AG10803 (cell line): ENCODE results near the gene RIMBP2.

ENCODE experiments used
- DNase-seq: peaks from one replicate; pipeline ENCODE4 v3.0.0; 2010; ENCODE audit warnings: low read depth
- H3K4me3 ChIP-seq: 2 replicates; pipeline ENCODE4 v1.5.1; 2011; ENCODE audit warnings: mild to moderate bottlenecking, low read length, control low read depth
- TF ChIP-seq, protein P1 (sequence below): conservative IDR thresholded peaks from 2 replicates; pipeline ENCODE4 v1.5.1; 2011; ENCODE audit warnings: mild to moderate bottlenecking, low read length, control low read depth, inconsistent platforms

RIMBP2 gene

DNA sequence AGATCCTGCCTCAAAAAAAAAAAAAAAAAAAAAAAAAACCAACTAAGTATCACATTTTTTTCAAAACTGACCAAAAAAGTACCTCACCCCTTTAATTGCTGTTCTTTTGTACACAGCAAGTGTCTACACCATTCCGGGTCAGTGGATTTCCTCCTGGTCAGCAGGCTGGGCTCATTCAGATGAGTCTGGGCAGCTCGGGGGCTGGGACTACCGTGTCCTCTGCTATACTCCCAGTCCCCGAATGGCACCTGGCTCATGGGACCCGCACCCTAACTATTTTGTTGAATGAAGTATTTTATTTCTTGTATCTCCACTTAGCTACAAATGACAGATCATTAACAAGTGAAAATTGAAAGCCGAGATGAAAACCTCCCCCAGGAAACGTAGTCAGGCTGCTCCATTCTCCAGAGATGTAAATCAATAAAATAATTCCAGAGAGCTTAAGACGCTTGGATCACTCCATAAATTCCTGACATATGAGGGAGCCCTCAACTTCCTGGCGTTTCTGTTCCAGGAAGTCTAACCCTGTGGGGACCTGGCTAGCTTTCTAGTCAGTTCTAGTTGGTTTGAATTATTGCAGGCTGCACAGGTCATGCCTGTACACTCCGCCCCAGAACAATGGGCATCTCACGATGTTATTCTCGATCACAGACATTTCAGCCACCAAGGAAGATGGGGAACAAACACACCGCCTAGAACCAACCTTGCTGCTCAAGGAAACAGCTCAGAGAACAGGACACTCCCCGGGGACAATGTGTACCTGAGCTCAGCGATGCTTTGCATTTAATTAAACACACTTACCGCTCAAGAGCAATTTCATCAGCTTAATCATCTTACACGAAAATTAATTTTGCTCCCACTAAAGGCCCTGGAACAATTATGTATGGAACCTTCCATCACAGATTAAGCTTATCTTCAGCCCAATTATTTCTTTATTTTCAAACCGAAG lies 76.3 kb downstream of the RIMBP2 start:
- no peak overlapping the region for H3K4me3 ChIP-seq
- TF ChIP-seq, protein P1, sequence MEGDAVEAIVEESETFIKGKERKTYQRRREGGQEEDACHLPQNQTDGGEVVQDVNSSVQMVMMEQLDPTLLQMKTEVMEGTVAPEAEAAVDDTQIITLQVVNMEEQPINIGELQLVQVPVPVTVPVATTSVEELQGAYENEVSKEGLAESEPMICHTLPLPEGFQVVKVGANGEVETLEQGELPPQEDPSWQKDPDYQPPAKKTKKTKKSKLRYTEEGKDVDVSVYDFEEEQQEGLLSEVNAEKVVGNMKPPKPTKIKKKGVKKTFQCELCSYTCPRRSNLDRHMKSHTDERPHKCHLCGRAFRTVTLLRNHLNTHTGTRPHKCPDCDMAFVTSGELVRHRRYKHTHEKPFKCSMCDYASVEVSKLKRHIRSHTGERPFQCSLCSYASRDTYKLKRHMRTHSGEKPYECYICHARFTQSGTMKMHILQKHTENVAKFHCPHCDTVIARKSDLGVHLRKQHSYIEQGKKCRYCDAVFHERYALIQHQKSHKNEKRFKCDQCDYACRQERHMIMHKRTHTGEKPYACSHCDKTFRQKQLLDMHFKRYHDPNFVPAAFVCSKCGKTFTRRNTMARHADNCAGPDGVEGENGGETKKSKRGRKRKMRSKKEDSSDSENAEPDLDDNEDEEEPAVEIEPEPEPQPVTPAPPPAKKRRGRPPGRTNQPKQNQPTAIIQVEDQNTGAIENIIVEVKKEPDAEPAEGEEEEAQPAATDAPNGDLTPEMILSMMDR, result no peak
- DNase-seq, result no peak

DNA sequence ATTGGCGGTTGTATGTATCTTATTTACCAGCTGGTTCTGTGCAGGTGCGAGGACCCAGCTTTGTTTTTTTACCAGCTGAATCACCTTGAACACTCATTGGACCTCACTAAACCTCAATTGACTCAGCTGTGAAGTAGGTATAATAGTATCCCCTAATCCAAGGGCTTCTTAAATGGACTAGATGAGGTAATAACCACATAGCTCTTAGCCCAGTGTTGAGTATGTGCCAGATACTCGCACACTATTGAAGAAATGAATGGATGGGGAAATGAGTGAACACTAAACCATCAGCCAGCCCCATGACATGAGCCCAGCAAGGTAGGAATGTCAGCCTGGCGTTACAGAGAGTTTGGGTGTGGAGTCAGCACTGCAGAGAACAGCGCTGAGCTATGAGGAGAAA lies 79.7 kb downstream of the RIMBP2 start:
- TF ChIP-seq, protein P1, result no peak
- H3K4me3 ChIP-seq, result no peak overlapping the region
- DNase-seq, result no peak

DNA sequence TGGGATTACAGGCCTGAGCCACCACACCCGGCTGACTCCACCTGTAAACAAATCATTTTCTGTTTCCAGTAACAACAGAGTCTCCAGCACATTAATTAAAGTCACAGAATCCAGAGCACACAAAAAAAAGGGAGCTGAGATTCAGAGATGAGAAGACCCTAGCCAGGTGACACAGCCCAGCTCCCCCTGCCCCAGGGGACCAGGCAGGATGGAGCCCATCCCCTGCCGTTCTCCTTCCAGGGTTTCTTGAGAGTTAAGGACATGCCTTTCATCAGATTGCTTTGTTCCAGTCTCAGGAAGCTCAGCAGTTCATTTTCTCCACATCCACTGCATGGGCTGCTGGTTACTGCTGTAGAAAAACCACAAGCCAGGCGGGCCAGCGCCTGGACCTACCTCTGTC lies 81.2 kb downstream of the RIMBP2 start:
- no peak for DNase-seq
- TF ChIP-seq, protein P1, result no peak
- H3K4me3 ChIP-seq, result no peak overlapping the region

DNA sequence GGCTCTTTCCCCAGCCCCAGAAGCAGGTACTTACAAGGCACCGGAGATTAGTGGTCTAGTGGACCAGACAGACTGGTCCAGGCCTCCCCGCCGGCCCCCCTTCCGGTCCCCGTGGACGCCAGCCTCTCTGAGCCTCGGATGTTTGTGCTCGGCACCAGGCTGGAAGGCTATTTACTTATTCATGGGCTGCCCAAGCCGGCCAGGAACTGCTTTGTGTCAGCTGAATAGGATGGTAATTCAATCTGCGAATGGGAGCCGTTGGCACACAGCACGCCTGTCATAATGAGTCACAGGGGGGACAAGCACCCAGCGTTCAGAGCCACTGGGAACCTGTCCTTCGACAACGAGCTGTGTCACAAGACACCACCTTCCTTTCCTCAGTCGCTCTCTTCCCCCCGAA lies 82.3 kb downstream of the RIMBP2 start:
- no peak overlapping the region for H3K4me3 ChIP-seq
- TF ChIP-seq, protein P1, result no peak
- no peak for DNase-seq

DNA sequence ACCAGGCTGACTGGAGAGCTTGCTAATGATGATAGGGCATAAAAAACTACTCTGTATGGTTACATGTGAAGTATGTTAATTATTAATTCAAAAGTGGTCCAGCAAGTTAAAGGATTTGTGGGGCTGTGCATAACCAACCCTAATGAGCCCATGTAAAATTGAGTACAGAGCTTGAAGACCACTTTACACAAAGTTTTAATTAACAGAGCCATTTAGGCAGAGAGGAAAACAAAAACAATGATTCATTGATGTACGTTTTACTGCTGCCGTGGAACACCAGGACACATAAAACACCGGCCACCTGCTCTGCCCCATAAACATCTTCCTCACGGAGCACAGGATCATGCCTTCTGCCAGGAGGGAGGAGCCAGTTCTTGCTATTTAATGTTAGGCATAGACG lies 83.5 kb downstream of the RIMBP2 start:
- no peak overlapping the region for H3K4me3 ChIP-seq
- DNase-seq, result no peak
- TF ChIP-seq, protein P1, result no peak

DNA sequence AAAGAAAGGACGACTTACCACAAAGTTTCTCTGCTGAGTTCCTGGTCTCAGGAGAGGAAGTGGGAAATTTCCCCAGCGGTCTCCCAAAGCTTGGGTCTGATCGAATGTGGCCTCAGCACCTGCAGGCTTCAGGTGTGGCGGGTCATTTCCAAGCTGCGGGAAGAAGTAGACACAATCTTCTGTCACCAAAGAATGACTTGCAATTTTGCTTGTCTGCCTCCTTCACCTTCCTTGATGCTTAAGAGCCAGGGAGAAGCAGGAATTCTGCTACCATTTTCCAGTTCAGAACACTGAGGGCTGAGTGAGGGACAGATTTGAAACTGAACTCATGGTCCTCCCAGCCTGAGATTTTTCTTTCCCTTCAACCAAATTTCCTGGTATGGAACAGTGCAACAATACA lies 87.8 kb downstream of the RIMBP2 start:
- TF ChIP-seq, protein P1, result no peak
- no peak overlapping the region for H3K4me3 ChIP-seq
- DNase-seq, result no peak

DNA sequence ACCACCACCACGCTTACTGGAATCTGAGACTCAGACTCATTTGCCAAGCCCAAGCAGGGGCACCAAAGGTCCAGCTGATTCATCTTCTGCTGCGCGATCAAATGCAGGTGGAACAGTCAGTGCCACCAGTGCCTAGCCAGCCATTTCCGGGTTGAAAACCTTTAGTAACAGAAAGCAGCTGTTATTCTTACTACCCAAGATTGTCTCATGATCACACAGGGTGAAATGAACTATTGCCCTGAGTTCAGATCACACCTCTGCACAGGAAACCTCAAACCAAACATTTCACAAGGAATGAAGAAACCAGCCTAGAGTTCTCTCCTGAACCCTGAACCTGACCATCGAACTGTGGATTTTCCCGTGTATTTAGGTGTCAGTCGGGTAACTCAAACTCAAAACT lies 88.9 kb downstream of the RIMBP2 start:
- TF ChIP-seq, protein P1, result no peak
- DNase-seq, result no peak
- no peak overlapping the region for H3K4me3 ChIP-seq
